Measurements from ENCODE around the gene GSDME.
A peak's percentile ranks its signal among the peaks of the same experiment; 100 is the strongest.

DNA sequence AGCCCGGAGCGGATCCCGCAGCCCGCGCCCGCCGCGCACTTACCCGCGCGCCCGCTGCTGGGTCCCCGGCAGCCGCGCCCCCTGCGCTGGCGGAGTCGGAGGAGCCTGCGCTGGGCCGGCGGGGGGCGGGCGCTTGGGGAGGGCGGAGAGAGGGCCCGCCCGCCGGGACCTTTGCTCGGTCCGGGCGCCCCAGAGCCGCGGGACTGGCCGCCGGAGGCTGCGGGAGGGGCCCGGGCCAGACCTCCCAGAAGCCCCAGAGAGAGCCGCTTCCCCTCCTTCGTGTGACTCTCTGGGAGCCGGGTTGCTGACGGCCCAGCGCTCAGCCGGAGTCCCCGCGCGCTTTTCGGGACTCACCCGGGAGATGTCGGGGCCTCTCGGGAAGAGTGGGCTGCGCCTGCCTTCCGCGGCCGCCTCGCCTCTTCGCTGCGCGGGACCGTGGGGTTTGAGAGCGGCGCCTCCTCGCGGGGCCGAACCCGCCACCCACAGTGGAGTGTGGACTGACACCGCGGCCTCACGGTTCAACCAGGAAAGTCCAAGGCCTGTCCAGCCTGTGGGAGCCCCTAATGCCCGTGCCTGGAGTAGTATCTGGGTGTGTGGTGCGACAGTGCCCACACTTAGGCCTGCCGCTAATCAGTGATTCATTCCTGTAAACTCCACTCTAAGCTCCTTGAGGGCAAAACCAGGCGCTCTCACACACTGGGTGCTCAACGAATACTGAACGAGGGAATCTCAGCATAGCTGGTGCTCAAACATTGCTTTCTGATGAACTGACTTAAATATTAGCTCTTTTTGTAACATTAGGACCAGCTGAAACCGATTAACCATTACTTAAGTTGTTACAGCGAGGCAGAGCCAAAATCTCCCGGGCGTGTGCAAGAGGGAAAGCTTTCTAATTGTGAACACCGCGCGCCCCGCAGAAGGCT is at the start of gene GSDME:
- TF ChIP-seq, protein P1, sequence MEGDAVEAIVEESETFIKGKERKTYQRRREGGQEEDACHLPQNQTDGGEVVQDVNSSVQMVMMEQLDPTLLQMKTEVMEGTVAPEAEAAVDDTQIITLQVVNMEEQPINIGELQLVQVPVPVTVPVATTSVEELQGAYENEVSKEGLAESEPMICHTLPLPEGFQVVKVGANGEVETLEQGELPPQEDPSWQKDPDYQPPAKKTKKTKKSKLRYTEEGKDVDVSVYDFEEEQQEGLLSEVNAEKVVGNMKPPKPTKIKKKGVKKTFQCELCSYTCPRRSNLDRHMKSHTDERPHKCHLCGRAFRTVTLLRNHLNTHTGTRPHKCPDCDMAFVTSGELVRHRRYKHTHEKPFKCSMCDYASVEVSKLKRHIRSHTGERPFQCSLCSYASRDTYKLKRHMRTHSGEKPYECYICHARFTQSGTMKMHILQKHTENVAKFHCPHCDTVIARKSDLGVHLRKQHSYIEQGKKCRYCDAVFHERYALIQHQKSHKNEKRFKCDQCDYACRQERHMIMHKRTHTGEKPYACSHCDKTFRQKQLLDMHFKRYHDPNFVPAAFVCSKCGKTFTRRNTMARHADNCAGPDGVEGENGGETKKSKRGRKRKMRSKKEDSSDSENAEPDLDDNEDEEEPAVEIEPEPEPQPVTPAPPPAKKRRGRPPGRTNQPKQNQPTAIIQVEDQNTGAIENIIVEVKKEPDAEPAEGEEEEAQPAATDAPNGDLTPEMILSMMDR (optimal IDR thresholded peaks at IDR 0.05 in 1 of 3, IDR thresholded peaks at IDR 0.05 in 1 of 3, conservative IDR thresholded peaks at IDR 0.05 in 1 of 3; ENCODE audit: extremely low read depth in 1 of 3, insufficient read depth in 2 of 3, low read length in 3 of 3) = peak in 1 of 3 experiments; percentile 25
- TF ChIP-seq EZH2 (IDR thresholded peaks at IDR 0.05; ENCODE audit: low read length) = no peak

All from keratinocyte (primary cell).